GM12801 (cell line): ENCODE data around the gene HOMER1.

ENCODE experiments used
- TF ChIP-seq, protein P1 (sequence below): IDR thresholded peaks from one replicate; pipeline ENCODE4 v1.5.1; 2011; ENCODE audit warnings: control low read depth; ENCODE audit not compliant: insufficient read length; ENCODE audit errors: extremely low read depth

Gene HOMER1

DNA sequence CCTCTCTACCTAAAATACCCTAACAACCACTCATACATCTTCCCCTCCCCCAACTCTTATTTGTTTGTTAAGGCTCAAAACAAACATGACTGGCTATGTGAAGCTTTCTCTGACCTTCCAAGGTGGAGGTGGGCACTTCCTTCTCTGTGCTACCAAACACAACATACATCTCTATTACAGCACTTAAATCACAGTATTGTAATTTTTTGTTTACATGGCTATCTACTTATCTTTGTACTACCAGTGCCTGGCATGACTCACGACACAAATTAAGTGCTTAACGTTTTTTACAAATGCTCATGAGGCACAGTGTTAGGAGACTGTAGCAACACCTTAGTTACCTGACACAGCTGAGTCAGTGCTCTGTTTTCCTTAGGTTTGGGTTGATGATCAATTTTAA lies 18.6 kb downstream of the HOMER1 start:
- TF ChIP-seq, protein P1, sequence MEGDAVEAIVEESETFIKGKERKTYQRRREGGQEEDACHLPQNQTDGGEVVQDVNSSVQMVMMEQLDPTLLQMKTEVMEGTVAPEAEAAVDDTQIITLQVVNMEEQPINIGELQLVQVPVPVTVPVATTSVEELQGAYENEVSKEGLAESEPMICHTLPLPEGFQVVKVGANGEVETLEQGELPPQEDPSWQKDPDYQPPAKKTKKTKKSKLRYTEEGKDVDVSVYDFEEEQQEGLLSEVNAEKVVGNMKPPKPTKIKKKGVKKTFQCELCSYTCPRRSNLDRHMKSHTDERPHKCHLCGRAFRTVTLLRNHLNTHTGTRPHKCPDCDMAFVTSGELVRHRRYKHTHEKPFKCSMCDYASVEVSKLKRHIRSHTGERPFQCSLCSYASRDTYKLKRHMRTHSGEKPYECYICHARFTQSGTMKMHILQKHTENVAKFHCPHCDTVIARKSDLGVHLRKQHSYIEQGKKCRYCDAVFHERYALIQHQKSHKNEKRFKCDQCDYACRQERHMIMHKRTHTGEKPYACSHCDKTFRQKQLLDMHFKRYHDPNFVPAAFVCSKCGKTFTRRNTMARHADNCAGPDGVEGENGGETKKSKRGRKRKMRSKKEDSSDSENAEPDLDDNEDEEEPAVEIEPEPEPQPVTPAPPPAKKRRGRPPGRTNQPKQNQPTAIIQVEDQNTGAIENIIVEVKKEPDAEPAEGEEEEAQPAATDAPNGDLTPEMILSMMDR, result no peak

DNA sequence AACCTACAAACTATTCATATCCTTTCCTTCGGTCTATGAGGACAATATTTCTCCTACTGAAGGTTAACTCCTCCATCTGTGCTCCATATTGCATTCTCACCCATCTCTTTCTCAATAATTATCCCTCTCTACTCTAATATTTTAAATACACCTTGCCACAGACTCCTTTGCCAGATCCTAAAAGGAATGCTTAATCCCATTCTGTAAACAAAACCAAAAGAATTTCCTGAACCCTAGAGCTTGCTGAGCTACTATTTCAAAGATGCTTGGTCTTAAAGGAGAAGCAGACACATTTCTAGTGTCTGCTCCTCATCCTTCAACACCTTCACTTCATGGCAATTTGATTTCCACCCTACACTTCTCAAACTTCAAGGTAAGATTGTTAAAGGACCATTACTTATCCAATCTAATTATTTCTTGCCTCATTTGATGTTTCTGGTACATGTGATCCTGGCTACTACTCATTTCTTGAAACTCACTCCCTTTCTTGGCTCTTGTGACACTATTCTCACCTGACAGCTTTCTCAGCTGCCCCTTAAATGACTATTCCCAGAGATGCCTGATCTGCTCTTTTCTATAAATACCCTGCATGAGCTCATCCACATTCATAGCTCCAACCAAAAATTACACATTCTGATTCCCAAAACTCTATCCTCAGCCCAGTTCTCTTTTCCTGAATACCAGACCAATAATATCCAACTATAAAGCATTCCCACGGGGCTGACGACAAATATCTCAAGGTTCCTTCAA lies 20.2 kb downstream of the HOMER1 start:
- TF ChIP-seq, protein P1, result no peak

DNA sequence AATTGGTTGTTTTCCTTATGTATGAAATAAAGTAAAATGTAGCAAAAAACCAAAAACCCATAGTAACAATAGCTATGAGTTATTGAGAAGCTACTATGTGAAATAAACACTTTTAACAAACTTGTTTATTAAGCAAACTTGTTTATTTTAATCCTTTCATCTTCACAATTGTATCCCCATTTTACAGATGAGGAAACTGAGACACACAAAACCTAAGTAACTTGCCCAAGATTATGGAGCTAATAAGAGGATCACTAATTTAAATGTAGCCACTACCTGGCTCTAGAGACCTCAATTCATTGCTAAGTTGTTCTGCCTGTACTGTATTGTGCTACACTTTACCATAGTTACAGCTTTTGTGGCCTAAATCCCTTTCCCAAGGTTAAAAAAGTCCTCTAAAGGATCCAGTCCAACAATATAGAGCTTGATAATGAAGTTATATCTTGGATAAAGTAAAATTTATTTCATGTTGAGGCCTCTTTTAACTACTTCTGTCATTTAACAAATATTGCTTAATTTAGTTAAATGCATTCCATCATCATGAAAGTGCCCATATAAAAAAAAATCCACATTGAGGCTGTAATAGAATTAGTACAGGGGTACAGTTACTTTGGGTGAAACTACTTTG lies 22.1 kb downstream of the HOMER1 start:
- TF ChIP-seq, protein P1, result no peak

DNA sequence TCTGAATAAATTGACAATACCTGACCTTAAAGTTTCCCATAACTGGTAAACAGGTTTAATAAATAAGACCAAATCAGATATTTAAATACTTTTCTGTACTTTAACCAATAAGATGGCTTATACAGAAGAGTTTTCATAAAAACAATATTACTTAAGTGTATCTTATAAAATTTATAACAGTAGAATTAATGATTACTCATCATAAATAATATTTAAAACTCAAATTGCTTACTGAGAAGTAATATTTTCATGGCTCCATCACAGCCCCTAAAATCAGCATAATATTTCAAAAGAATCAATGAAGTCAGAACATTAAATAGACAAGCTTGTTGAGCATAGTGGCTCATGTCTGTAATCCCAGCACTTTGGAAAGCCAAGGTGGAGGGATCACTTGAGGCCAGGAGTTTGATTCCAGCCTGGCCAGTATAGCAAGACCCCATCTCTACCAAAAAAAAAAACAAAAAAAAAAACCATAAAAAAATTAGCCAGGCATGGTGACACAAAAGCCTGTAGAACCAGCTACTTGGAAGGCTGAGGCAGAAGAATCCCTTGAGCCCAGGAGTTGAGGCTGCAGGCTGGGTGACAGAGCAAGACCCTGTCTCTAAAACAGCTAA lies 23.5 kb downstream of the HOMER1 start:
- TF ChIP-seq, protein P1, result no peak

DNA sequence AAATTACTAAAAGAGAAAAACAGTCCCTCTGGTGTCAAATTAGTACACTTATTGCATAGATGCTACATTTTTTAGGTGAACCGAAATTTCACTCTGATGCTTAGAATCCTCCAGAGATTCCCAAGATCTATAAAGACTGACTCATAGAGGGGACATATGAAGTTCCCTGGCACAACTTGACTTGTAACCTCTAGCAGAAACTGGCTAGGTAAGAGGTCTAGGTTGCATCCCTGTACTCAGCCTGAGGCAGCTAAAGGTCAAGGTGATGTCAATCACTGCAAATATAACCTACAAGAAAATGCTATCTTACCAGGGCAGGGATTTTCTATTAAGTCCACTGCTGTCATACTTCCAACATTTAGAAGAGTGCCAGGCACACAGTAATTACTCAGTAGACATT lies 24.2 kb downstream of the HOMER1 start:
- TF ChIP-seq, protein P1, result no peak

DNA sequence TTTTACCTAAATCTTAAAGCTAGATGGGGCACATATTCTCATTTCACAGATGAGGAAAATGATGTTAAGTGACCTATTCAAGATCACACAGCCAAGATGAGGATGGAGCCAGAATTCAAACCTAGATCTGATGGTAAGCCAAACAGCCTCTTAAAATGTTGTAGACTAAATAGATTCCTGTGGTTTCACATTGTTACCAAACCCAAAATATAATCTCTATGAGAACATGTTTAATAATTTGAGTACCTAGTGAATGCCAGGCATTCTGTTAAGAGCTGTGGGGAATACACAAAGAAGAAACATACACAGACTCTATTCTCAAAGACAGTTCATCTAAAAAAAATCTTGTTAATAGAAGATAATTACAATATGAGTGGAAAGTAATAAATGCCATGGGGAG lies 25.2 kb downstream of the HOMER1 start:
- TF ChIP-seq, protein P1, result no peak

DNA sequence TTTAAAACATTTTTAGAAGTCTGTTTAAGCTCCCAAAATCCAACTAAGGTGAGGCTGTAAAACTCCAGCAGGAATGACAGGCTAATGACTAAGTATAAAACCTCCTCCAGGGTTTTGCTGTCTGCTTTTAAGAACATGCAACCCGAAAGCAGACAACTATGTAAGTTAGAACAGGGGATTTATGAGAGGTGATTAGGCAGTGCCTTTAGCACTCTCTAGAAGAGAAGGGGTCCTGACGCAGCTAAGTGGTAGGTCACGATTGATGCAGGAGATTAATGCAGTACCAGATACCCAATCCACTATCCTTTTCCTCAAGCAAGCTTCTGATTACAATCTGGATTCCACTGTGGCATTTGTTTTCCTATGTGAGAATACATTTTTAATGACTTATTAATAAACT lies 25.9 kb downstream of the HOMER1 start:
- TF ChIP-seq, protein P1, result no peak
